GM18868 (cell line): ENCODE data around the gene RABGEF1.
A peak's percentile ranks its signal among the peaks of the same experiment; 100 is the strongest.
"Not testable (repeated sequence)": the region's sequence is repeated elsewhere in the genome, so short reads cannot be mapped to it uniquely, and the experiment has no call there.

ENCODE experiments used
- ATAC-seq: cut with Tn5 transposase; IDR thresholded peaks from one replicate; pipeline ENCODE4 v1.9.1; 2021; ENCODE audit warnings: mild to moderate bottlenecking, moderate library complexity; ENCODE audit not compliant: unreplicated experiment

Gene RABGEF1

GRCh38 chr7:66734006-66734405, 6.5 kb upstream of the RABGEF1 start:
- ATAC-seq, result no peak

GRCh38 chr7:66735154-66735553, 5.4 kb upstream of the RABGEF1 start:
- no peak for ATAC-seq

DNA sequence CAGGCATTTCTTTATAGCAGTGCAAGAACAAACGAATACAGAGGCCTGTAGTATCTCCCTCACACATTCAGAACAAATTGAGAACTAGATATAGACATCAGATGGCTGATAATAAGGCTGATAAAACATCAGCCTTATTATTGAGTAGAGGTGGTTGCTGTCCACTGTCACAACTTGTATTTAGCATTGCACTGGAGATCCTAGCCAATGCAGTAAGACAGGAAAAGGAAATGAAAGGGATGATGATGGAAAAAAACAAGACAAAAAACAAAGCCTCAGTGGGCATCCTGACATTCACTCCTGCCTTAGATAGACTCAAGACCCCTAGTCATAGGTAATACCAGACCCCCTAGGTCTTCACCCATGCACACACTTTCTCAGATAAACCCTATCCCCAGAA, 4.7 kb upstream of the RABGEF1 start:
- ATAC-seq, result no peak

GRCh38 chr7:66736892-66737291, 3.6 kb upstream of the RABGEF1 start:
- no peak for ATAC-seq

DNA sequence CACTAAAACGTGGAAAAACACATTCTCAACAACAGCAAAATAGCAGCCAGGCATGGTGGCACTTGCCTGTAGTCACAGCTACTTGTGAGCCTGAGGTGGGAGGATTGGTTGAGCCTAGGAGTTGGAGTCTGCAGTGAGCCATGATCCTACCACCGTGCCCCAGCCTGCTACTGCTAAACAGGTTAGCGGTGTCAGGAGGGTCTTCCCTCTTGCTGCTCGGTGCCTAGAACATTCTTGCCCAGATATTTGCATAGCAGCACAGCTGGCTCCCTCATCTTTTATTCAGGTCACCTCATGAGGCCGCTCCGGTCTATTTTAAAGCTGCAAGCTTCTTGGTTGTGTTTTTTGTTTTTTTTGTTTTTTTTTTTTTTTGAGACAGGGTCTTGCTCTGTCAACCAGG, 2.9 kb upstream of the RABGEF1 start:
- no peak for ATAC-seq

- ATAC-seq, result no peak
Measured at GRCh38 chr7:66739477-66739876, 1.1 kb upstream of the RABGEF1 start.

DNA sequence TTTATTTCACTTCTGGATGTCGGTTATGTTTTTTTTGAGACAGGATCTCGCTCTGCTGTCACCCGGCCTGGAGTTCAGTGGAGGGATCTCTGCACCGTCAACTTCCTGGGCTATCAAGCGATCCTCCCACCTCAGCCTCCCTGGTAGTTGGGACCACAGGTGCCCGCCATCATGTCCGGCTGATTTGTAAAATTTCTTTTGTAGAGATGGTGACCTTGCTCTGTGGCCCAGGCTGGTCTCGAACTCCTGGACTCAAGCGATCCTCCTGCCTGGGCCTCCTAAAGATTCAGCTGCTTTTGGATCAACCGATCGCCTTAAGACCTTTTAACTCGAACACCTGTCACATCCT, 606 bp upstream of the RABGEF1 start:
- ATAC-seq, result no peak

DNA sequence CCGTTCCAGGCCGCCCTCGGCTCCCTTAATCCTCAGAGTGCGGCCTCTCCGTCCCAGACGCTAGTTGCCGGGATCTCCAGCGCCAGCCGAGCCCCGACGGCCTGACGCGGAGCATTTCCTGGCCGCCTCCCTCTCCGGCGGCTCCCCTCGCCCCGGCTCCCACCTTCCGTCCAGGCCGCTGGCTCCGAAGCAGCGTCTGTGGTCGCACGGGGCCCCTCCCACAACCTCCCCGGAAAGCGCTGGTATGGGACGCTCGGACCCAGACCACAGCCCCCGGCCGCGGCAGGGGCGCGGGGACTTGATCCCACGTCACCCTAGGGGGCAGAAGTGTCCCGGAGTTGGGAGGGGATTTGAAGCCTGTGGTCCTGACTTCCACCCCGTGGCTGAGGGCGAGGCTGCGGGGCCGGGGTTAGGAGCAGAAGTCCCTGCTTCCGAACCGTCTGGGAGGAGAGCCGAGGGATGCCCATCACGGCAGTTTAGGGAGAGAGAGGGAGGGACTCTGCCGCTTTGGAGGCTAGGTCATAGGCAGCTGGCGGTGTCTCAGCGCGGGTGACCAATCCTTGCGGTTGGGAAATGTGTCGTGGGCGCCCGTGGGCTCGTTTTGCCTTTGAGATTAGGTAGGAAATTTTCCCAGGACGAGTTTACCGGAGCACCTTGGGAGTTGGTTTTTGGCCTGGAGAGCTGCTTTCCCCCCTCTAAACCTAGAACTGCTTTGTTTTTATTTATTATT, 612 bp downstream of the RABGEF1 start:
- peak; percentile 24 for ATAC-seq

DNA sequence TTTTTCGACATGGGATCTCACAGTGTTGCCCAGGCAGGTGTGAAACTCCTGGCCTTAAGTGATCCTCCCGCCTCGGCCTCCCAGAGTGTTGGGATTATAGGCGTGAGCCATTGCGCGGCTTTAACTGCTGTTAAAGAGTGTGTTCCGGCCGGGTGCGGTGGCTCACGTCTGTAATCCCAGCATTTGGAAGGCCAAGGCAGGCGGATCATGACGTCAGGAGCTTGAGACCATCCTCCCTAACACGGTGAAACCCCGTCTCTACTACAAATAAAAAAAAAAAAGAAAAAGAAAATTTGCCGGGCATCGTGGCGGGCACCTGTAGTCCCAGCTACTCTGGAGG, 1.1 kb downstream of the RABGEF1 start:
- ATAC-seq, result no peak

DNA sequence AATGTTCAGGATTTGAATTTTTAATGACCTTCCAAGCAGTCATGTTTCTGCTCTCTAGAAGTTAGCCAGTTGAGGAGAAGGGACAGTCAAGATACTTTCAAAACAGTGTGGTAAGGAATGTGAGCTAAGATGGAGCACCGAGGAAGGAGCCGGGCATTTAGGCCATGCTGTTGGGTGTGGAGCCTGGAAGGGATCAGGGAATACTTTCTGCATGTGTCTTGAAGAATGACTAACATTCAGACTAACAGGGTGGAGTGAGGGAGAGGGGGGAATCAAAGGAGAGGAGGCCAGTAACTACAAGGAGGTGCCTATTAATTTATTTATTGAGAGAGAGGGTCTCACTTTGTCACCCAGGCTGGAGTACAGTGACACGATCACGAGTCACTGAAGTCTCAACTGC, 1.8 kb downstream of the RABGEF1 start:
- not testable (repeated sequence) for ATAC-seq

DNA sequence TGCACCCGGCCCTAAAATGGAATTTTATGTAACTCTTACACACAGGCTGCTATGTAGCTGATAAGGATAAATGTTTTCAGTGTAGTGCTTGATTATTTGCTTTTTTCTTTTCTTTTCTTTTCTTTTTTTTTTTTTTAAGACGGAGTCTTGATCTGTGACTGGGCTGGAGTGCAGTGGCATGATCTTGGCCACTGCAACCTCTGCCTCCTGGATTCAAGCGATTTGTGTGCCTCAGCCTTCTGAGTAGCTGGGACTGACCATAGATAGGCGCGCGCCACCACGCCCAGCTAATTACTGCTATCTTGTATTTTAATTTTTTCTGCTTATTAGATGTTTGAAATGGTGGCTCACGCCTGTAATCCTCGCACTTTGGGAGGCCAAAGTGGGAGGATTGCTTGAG, 3.4 kb downstream of the RABGEF1 start:
- no peak for ATAC-seq

- no peak for ATAC-seq
Measured at GRCh38 chr7:66747385-66747784, 6.9 kb downstream of the RABGEF1 start.

DNA sequence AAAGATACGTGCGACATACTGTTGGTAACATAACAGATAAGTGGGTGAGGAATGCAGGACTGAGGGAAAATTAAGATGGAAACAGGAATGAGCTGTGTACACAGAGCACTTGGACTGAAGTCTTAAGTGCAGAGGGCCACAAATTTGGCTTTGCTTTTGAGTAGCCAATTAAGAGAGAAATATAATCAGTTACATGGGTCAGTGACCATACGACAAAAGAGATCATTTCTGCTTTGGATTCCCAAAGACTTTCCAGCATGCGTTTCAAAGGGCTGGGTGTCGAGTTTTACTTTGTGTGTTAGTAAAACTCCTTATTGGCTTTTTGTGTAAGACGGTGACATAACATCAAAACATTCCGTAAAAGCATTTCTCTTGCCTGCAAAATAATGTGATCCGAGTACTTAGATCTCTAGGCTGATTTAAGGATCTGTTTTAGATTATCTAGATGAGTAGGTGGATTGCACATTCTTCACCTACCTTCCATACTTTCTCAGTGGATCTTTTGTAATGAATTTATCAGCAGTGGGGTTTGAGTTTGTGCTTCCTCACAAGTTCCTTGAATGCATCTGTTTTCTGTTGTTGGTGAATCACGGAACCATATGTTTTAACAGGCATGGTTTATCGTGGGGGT, 7.5 kb downstream of the RABGEF1 start:
- ATAC-seq, result no peak

DNA sequence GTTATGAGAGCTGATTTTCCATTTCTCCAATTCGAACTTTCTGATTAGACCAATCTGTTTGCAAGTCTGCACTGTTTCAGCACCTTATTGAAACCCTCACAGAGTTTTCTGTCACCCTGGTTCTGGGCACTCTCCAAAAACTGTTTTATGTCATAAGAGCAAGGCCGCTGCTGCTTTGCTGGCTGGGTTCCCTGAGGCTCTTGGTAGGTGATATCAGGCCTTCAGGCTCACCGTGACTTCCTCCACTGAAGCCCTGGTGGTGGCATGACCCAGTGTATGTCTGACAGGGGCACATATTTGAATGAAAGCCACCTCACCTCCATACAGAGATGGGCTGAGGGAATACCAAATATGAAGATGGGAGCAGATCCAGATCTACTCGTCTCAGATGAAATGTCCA, 8.3 kb downstream of the RABGEF1 start:
- ATAC-seq, result no peak

DNA sequence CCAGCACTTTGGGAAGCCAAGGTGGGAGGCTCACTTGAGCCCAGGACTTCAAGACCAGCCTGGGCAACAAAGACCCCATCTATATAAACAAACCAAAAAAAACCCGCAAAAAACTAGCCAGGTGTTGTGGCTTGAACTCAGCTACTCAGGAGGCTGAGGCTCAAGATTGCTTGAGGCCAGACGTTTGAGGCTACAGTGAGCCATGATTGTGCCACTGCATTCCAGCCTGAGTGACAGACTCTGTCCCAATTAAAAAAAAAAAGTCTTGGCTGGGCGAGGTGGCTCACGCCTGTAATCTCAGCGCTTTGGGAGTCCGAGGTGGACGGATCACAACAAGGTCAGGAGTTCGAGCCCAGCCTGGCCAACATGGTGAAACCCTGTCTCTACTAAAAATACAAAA, 11.4 kb downstream of the RABGEF1 start:
- no peak for ATAC-seq

DNA sequence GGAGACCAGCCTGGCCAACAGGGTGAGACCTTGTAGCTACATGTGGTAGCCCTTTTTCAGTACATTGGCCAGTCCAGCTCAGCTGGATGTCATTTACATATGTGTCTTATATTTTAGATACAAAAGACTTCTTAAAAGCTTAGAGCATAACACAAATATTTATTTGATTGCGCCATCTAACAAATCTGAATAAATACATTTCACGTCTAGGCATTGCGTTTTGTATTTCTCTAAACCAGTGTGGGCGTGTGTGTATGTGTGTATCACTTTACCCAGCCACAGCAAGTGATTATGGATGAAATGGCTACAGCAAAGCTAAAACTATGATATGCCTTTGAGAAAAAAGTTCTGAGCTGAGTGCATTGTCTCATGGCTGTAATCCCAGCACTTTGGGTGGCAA, 14.0 kb downstream of the RABGEF1 start:
- no peak for ATAC-seq

DNA sequence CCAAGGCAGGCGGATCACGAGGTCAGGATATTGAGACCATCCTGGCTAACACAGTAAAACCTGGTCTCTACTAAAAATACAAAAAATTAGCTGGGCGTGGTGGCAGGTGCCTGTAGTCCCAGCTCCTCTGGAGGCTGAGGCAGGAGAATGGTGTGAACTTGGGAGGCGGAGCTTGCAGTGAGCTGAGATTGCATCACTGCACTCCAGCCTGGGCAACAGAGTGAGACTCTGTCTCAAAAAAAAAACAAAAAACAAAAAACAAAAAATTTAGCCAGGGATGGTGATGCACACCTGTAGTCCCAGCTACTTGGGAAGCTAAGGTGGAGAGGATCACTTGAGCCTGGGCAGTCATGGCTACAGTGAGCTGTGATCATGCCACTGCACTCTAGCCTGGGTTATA, 14.5 kb downstream of the RABGEF1 start:
- ATAC-seq, result not testable (repeated sequence)

- ATAC-seq, result not testable (repeated sequence)
Measured at GRCh38 chr7:66756227-66756626, 15.7 kb downstream of the RABGEF1 start.

GRCh38 chr7:66756889-66757288, 16.4 kb downstream of the RABGEF1 start:
- no peak for ATAC-seq

DNA sequence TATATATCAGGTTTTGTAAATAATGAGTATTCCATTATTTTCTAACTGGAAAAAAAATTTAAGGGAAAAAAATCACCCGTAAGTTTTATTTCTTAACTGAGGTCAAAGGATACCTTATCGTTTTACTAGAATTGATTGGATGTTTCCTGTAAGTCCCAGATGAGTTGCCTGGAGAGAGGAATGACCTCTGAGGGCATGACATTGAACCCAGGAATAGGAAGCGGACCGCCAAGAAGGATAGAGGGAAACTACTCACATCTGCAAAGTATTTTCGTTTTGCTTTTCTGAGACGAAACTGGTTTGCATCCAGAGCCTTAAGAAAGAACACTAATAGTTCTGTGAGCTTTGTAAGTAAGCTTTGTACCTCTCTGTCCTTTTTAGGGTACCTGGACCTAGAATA, 17.4 kb downstream of the RABGEF1 start:
- no peak for ATAC-seq

DNA sequence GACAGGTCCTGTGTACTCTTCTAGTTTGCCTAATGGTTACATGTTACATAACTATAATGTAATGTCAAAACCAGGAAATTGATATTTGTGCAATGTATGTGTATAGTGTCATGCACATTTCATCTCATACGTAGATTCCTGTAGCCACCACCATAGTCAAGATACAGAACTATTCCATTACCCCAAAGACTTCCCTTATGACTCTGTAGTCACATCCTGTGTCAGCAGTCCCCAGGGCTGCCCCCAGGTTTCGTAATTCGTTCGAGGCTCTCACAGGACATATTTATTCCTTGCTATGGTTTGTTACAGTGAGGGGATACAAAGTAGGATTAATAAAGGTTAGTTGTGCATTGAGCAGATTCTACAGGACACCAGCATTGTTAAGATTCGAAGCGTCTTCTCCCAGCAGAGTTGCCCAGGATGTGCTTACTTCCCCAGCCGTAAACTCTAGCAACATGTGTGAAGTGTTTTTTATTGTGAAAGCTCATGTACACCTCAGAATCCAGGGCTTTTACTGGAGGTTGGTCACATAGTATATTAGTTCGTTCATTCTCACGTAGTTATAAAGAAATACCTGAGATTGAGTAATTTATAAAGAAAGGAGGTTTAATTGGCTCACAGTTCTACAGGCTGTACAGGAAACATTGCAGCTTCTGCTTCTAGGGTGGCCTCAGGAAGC, 18.6 kb downstream of the RABGEF1 start:
- ATAC-seq, result peak; percentile 95

- not testable (repeated sequence) for ATAC-seq
Measured at GRCh38 chr7:66763183-66763582, 22.6 kb downstream of the RABGEF1 start.
